HL-60 (cell line): ENCODE data around the gene SLC17A7.

Experiments
- CTCF ChIP-seq: IDR thresholded peaks from one replicate; pipeline ENCODE4 v1.5.1; 2011; ENCODE audit warnings: low read length, control low read depth, inconsistent platforms; ENCODE audit not compliant: insufficient read depth
- GABPA ChIP-seq: IDR thresholded peaks from 2 replicates; pipeline ENCODE4 v1.6.1; 2012; ENCODE audit warnings: low read depth
- POLR2AphosphoS5 ChIP-seq: IDR thresholded peaks from 2 replicates; pipeline ENCODE4 v1.6.1; 2012; ENCODE audit warnings: low read depth
- REST ChIP-seq: IDR thresholded peaks from 2 replicates; pipeline ENCODE4 v1.6.1; 2012; ENCODE audit warnings: low read depth; ENCODE audit not compliant: insufficient replicate concordance
- SPI1 ChIP-seq: IDR thresholded peaks from 2 replicates; pipeline ENCODE4 v1.6.1; 2012; ENCODE audit warnings: low read depth, mild to moderate bottlenecking, borderline replicate concordance

- TF ChIP-seq SPI1: no peak
- no peak for TF ChIP-seq CTCF
- no peak for TF ChIP-seq REST
- TF ChIP-seq GABPA: no peak
- no peak for TF ChIP-seq POLR2AphosphoS5
Measured at GRCh38 chr19:49432141-49433073, 8.9 kb downstream of the SLC17A7 start.
